CD4-positive, CD25-positive, alpha-beta regulatory T cell (primary cell): ENCODE measurements around the gene ZNF423. TPM values are rescaled to one million over a fixed set of nuclear protein-coding genes. Genes with fewer than 3 reads are reported as not detected.

Source experiments
- ATAC-seq, 2 donors: fragments of 150-1000 bp; cut with Tn5 transposase; one replicate each; pipeline ENCODE4 v1.10.0; 2021; ENCODE audit warnings: low read depth in 2 of 2, moderate number of reproducible peaks in 2 of 2, moderate library complexity in 1 of 2
- DNase-seq, 3 donors: peaks; one replicate each; pipeline versions ENCODE4 v3.0.0 to v3.0.0-alpha.2; 2012 to 2022; ENCODE audit warnings: mixed read lengths in 1 of 3
- H3K27ac ChIP-seq: one replicate; pipeline ENCODE4 v1.7.0; 2013; ENCODE audit warnings: mild to moderate bottlenecking, low read length; ENCODE audit not compliant: insufficient read depth, poor library complexity, severe bottlenecking
- H3K27me3 ChIP-seq: one replicate; pipeline ENCODE4 v1.7.0; 2013; ENCODE audit warnings: low read length; ENCODE audit not compliant: control insufficient read depth, insufficient read depth
- H3K36me3 ChIP-seq: one replicate; pipeline ENCODE4 v1.7.0; 2013; ENCODE audit warnings: mild to moderate bottlenecking, low read length, moderate library complexity; ENCODE audit not compliant: control insufficient read depth, insufficient read depth
- H3K4me1 ChIP-seq: 2 replicates; pipeline ENCODE4 v1.7.0; 2013; ENCODE audit warnings: mild to moderate bottlenecking, low read length; ENCODE audit not compliant: insufficient read depth, control insufficient read depth, poor library complexity, severe bottlenecking
- H3K4me3 ChIP-seq: one replicate; pipeline ENCODE4 v1.7.0; 2013; ENCODE audit warnings: low read depth, mild to moderate bottlenecking, low read length, moderate library complexity
- H3K9me3 ChIP-seq, 2 experiments: 1 replicate in 1 of 2; 2 replicates in 1 of 2; pipeline ENCODE4 v1.7.0; 2013; ENCODE audit warnings: low read length in 2 of 2, mild to moderate bottlenecking in 1 of 2, moderate library complexity in 1 of 2; ENCODE audit not compliant: control insufficient read depth in 2 of 2
- H3K27ac Mint-ChIP-seq, 3 donors: one replicate each; pipeline ENCODE4 v1.8.0; 2020 to 2022; ENCODE audit warnings: mild to moderate bottlenecking in 3 of 3, mixed read lengths in 3 of 3, moderate library complexity in 2 of 3
- H3K27me3 Mint-ChIP-seq: one replicate; pipeline ENCODE4 v1.8.0; 2022; ENCODE audit warnings: mild to moderate bottlenecking, mixed read lengths
- H3K36me3 Mint-ChIP-seq: one replicate; pipeline ENCODE4 v1.8.0; 2020; ENCODE audit warnings: mixed read lengths
- H3K4me1 Mint-ChIP-seq, 4 donors: one replicate each; pipeline ENCODE4 v1.8.0; 2020 to 2022; ENCODE audit warnings: mixed read lengths in 4 of 4, mild to moderate bottlenecking in 1 of 4
- H3K4me3 Mint-ChIP-seq, 4 donors: one replicate each; pipeline ENCODE4 v1.8.0; 2020 to 2022; ENCODE audit warnings: mild to moderate bottlenecking in 4 of 4, mixed read lengths in 4 of 4, moderate library complexity in 3 of 4
- H3K9me3 Mint-ChIP-seq, 7 donors: one replicate each; pipeline ENCODE4 v1.8.0; 2020 to 2022; ENCODE audit warnings: mixed read lengths in 7 of 7, mild to moderate bottlenecking in 3 of 7, moderate library complexity in 2 of 7
- polyA plus RNA-seq, 4 donors: library from polyadenylated mRNA; unstranded; fragments of 300-500 nt; fragmentation: Illumina TruSeq; gene quantifications; one replicate each; pipeline ENCODE4 v1.2.3, GENCODE V29; 2021
- total RNA-seq: library from RNA; stranded (reverse); gene quantifications from one replicate; pipeline ENCODE4 v1.2.3, GENCODE V29; 2022

The ZNF423 gene
- total and polyA plus RNA-seq, 5 donors from 2014 or later = 0.05 TPM; not detected in 4

GRCh38 chr16:49839017-49839825 is 16.7 kb downstream of the ZNF423 start:
- Histone ChIP-seq H3K4me3 (no peak overlapping the region), H3K27me3 (no peaks in the 10 kb centered on the region), H3K9me3 (no peaks in the 10 kb centered on the region), H3K4me1 (no peaks in the 10 kb centered on the region), H3K27ac (no peak overlapping the region), H3K36me3 (no peaks in the 10 kb centered on the region)
- Mint-ChIP-seq H3K4me1 (peaks cover 0 to 3% (median 0%) of the 10 kb centered on the region in 4 donors), H3K36me3 (no peaks in the 10 kb centered on the region), H3K9me3 (peaks cover 0 to 2% (median 0%) of the 10 kb centered on the region in 7 donors), H3K27ac (no peak overlapping the region), H3K4me3 (no peak overlapping the region), H3K27me3 (peaks cover 23% of the 10 kb centered on the region)
- DNase-seq (no peak), ATAC-seq (no peak)

GRCh38 chr16:49838441-49839016 is 17.4 kb downstream of the ZNF423 start:
- ATAC-seq = no peak

GRCh38 chr16:49837688-49838410 is 18.1 kb downstream of the ZNF423 start:
- ATAC-seq = no peak

More at GRCh38 chr16:49838441-49839016, 17.4 kb downstream of the ZNF423 start:
- Histone ChIP-seq H3K9me3 (no peaks in the 10 kb centered on the region), H3K27me3 (no peaks in the 10 kb centered on the region), H3K4me3 (no peak overlapping the region), H3K4me1 (no peaks in the 10 kb centered on the region), H3K36me3 (no peaks in the 10 kb centered on the region), H3K27ac (no peak overlapping the region)
- Mint-ChIP-seq H3K27ac (no peak overlapping the region), H3K9me3 (peaks cover 0 to 2% (median 0%) of the 10 kb centered on the region in 7 donors), H3K27me3 (peaks cover 21% of the 10 kb centered on the region), H3K4me3 (no peak overlapping the region), H3K4me1 (peaks cover 0 to 3% (median 0%) of the 10 kb centered on the region in 4 donors), H3K36me3 (no peaks in the 10 kb centered on the region)
- no peak for DNase-seq

GRCh38 chr16:49836668-49837067 is 19.2 kb downstream of the ZNF423 start:
- no peak overlapping the region for H3K27ac Mint-ChIP-seq
- no peaks in the 10 kb centered on the region for H3K9me3 ChIP-seq
- H3K36me3 ChIP-seq = no peaks in the 10 kb centered on the region
- no peaks in the 10 kb centered on the region for H3K36me3 Mint-ChIP-seq
- no peak overlapping the region for H3K4me3 Mint-ChIP-seq
- H3K4me1 ChIP-seq = no peaks in the 10 kb centered on the region
- H3K4me1 Mint-ChIP-seq = peaks cover 0 to 3% (median 0%) of the 10 kb centered on the region in 4 donors
- no peaks in the 10 kb centered on the region for H3K27me3 ChIP-seq
- DNase-seq (no peak), ATAC-seq (no peak)
- H3K27ac ChIP-seq = no peak overlapping the region
- H3K4me3 ChIP-seq = no peak overlapping the region
- peaks cover 11% of the 10 kb centered on the region for H3K27me3 Mint-ChIP-seq
- peaks cover 0 to 2% (median 0%) of the 10 kb centered on the region in 7 donors for H3K9me3 Mint-ChIP-seq

More at GRCh38 chr16:49837688-49838410, 18.1 kb downstream of the ZNF423 start:
- peaks cover 0 to 3% (median 0%) of the 10 kb centered on the region in 4 donors for H3K4me1 Mint-ChIP-seq
- H3K9me3 Mint-ChIP-seq = peaks cover 0 to 2% (median 0%) of the 10 kb centered on the region in 7 donors
- no peak for DNase-seq
- H3K4me3 Mint-ChIP-seq = no peak overlapping the region
- no peak overlapping the region for H3K27ac Mint-ChIP-seq
- no peaks in the 10 kb centered on the region for H3K36me3 Mint-ChIP-seq
- Histone ChIP-seq H3K9me3 (no peaks in the 10 kb centered on the region), H3K27ac (no peak overlapping the region), H3K4me3 (no peak overlapping the region), H3K4me1 (no peaks in the 10 kb centered on the region), H3K27me3 (no peaks in the 10 kb centered on the region), H3K36me3 (no peaks in the 10 kb centered on the region)
- peaks cover 14% of the 10 kb centered on the region for H3K27me3 Mint-ChIP-seq

- H3K9me3 ChIP-seq = no peaks in the 10 kb centered on the region
- peaks cover 0 to 2% (median 0%) of the 10 kb centered on the region in 7 donors for H3K9me3 Mint-ChIP-seq
- DNase-seq (no peak), ATAC-seq (no peak)
- no peak overlapping the region for H3K27ac ChIP-seq
- no peaks in the 10 kb centered on the region for H3K4me1 ChIP-seq
- no peaks in the 10 kb centered on the region for H3K27me3 ChIP-seq
- H3K36me3 ChIP-seq = no peaks in the 10 kb centered on the region
- H3K4me1 Mint-ChIP-seq = peaks cover 0 to 3% (median 0%) of the 10 kb centered on the region in 4 donors
- H3K4me3 ChIP-seq = no peak overlapping the region
- peaks cover 12% of the 10 kb centered on the region for H3K27me3 Mint-ChIP-seq
- no peak overlapping the region for H3K4me3 Mint-ChIP-seq
- no peak overlapping the region for H3K27ac Mint-ChIP-seq
- H3K36me3 Mint-ChIP-seq = no peaks in the 10 kb centered on the region
These were observed 19.7 kb downstream of the ZNF423 start for GRCh38 chr16:49836218-49836617.

GRCh38 chr16:49835161-49835777 is 20.6 kb downstream of the ZNF423 start:
- Histone ChIP-seq H3K27me3 (no peaks in the 10 kb centered on the region), H3K36me3 (no peaks in the 10 kb centered on the region), H3K4me3 (no peak overlapping the region), H3K4me1 (no peaks in the 10 kb centered on the region), H3K9me3 (no peaks in the 10 kb centered on the region), H3K27ac (no peak overlapping the region)
- H3K4me1 Mint-ChIP-seq = peaks cover 0 to 3% (median 0%) of the 10 kb centered on the region in 4 donors
- DNase-seq = no peak
- H3K4me3 Mint-ChIP-seq = no peak overlapping the region
- no peak for ATAC-seq
- H3K27ac Mint-ChIP-seq = no peak overlapping the region
- H3K27me3 Mint-ChIP-seq = peaks cover 15% of the 10 kb centered on the region
- H3K36me3 Mint-ChIP-seq = no peaks in the 10 kb centered on the region
- peaks cover 0 to 2% (median 0%) of the 10 kb centered on the region in 7 donors for H3K9me3 Mint-ChIP-seq

GRCh38 chr16:49834531-49835151 is 21.3 kb downstream of the ZNF423 start:
- Mint-ChIP-seq H3K27me3 (peaks cover 11% of the 10 kb centered on the region), H3K4me3 (no peak overlapping the region)
- H3K9me3 ChIP-seq = no peaks in the 10 kb centered on the region

More at GRCh38 chr16:49834531-49835151, 21.3 kb downstream of the ZNF423 start:
- ATAC-seq (no peak), DNase-seq (no peak)
- no peaks in the 10 kb centered on the region for H3K27me3 ChIP-seq
- H3K27ac ChIP-seq = no peak overlapping the region
- H3K9me3 Mint-ChIP-seq = peaks cover 0 to 2% (median 0%) of the 10 kb centered on the region in 7 donors
- no peak overlapping the region for H3K4me3 ChIP-seq
- no peaks in the 10 kb centered on the region for H3K4me1 ChIP-seq
- H3K27ac Mint-ChIP-seq = no peak overlapping the region
- H3K36me3 Mint-ChIP-seq = no peaks in the 10 kb centered on the region
- peaks cover 0 to 3% (median 0%) of the 10 kb centered on the region in 4 donors for H3K4me1 Mint-ChIP-seq
- no peaks in the 10 kb centered on the region for H3K36me3 ChIP-seq
